Measurements from ENCODE around the gene PSMD5. TPM values are rescaled to one million over a fixed set of nuclear protein-coding genes. Genes with fewer than 3 reads are reported as not detected.
"Not testable (repeated sequence)": the region's sequence is repeated elsewhere in the genome, so short reads cannot be mapped to it uniquely, and the experiment has no call there.

Gene PSMD5
- polyA plus RNA-seq, 4 donors: 24.4 to 36.1 (median 31.4) TPM

DNA sequence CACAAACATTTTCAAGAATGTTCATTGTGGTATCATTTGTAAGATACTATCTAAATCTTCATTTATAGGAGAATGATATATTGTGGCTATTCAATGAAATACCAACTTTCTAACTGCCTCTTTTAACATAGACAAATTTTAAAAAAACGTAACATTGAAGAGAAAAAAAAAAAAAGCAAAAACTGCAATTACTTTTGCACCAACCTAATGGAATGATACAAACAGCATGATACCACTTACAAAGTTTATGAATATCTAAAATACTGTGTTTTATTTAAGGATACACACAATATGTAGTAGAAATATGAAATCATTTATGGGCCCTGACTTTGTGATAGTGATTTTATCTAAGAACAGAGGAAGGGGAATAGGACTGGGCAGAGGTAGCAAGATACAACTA, 24.1 kb downstream of the PSMD5 start:
- no peak for DNase-seq (ENCODE audit: low read depth in 4 of 4, low spot score in 3 of 4)

DNA sequence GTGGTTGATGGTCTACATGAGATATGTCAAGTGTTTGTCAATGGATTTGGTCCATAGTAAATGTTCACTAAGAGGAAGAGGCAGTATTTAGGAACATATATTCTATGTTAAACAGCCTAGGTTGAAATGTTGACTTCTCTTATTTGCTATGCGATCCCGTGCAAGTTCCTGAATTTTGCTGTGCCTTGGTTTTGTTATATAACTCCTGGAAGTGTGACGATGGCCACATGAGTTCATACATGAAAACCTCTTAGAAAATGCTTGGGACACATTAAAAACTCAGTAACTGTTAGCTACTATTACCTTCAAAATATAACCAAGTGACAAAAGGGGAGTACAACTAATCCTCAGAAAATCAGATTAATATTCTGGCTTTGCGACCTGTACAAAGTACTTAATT, 27.6 kb downstream of the PSMD5 start:
- DNase-seq (ENCODE audit: low read depth in 4 of 4, low spot score in 3 of 4): no peak

DNA sequence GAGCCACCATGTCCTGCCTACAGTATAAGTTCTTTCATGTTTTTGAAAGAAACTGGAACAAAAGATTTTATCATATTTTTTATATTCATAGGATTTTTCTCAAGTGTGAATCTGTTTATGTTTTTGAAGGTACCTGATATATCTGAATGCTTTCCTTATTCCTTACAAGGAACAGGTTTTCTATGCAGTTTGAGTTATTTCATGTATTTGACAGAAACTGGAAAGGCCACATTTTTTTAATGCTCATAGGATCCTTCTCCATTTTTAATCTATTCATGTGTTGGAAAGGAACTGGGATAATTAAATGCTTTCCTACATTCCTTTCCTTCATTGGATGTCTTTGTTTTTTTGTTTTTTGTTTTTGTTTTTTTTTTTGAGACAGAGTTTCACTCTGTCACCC, 33.8 kb downstream of the PSMD5 start:
- DNase-seq (ENCODE audit: low read depth in 4 of 4, low spot score in 3 of 4): no peak

DNA sequence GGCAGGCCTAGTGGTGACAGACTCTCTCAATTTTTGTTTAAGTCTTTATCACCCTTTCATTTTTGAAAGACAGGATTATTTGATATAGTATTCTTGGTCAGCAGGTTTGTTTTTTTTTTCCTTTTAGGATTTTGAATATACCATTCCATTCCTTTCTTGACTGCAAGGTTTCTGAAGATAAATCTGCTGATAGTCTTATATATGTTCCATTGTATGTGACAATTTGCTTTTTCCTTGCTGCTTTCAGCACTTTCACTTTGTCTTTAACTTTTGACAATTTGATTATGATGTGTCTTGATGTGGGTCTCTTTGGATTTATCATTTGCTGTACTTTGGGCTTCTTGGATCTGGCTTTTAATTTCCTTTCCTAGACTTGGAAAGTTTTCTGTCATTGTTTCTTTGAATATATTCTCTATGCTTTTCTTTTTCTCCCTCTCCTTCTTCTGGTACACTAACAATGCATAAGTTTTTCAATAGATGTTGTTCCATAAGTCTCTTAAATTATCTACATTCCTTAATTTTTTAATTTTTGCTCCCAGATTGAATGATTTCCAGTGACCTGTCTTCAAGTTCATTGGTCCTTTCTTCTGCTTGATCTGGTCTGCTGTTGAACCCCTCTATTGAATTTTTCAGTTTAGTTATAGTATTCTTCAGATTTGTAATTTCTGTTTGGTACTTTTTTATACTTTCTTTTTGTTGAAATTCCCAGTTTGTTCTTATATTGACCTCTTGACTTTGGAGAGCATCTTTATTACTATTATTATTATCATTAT, 34.9 kb downstream of the PSMD5 start:
- no peak for DNase-seq (ENCODE audit: low read depth in 4 of 4, low spot score in 3 of 4)

DNA sequence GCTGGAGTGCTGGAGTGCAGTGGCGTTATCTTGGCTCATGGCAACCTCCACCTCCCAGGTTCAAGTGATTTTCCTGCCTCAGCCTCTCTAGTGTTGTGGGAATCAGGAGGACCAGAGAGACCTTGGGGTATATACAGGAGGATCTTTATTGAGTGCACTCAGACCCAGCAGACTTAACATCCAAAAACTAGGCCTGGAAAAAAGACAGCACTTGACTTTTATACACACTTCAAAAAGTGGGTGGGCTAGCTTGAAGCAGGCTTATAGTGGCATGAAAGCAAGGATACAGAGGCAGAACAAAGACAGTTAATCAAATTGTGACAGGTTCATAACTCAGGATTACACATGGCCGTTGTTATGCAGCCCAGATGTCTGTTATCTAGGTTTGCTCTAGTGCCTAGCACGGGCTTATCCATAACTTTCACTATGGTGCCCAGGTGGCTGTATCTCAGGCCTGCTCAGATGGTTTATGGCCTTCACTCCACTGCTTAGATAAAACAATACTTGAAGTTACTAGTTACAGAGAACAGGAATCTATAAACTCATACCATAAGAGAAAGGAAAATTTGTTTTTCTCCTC, 37.8 kb downstream of the PSMD5 start:
- DNase-seq (ENCODE audit: low read depth in 4 of 4, low spot score in 3 of 4): not testable (repeated sequence)

DNA sequence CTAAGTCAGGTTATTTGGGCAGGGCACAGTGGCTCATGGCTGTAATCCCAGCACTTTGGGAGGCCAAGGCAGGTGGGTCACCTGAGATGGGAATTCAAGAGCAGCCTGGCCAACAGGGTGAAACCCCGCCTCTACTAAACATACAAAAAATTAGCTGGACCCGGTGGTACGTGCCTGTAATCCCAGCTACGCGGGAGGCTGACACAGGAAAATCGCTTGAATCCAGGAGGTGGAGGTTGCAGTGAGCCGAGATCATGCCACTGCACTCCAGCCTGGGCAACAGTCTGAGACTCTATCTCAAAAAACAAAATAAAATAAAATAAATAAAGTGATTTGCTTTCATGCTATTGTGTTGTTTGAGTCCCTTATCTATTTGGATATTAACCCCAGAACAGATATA, 41.3 kb downstream of the PSMD5 start:
- DNase-seq (ENCODE audit: low read depth in 4 of 4, low spot score in 3 of 4): no peak

DNA sequence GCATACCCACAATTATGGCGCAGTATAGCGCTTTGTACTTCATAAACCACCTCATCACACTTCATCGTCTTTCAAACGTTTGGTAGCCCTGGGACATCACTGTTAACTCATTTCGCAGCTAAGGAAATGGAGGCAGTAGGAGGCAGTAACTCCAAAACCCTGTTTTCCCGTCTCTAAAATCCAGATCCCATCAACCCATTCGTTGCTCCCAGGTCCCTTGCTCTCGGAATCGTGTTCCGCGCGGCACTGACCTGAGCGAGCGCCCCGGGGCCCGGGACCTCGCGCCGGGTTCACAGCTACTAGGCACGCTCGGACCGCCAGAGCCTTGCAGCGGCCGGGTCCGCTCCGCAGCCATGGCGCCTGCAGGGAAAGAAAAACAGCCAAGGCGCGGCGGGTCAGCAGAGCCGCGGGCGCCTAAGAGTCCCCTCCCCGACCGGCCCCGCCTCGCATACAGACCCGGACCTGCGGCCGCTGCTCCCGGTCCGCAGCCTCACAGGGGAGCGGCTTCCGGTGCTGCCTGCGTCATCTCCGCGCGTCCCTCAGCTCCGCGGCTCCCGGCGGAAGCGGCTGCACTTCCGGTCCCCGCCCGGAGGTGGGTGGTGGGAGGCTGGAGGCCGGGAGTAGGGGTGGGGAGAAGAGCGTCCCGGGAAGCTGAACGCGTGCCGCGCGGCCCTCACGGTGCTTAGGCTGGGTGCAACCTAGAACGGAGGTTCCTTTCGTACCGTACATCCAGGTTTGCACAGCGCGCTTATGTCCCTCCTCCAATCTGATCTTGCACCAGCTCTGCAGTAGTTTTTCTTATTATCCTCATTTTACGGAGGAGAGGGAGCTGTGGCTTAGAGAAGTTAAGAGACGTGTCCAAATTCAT, 49.6 kb downstream of the PSMD5 start, which contains the start of gene FBXW2:
Gene FBXW2 (minus strand): TSS at position 519 of the 868 bp plus-strand sequence. CDS start 5,158 bp downstream, outside the sequence.
- DNase-seq (ENCODE audit: low read depth in 4 of 4, low spot score in 3 of 4): peak; percentile 83 to 90 (median 85)

DNA sequence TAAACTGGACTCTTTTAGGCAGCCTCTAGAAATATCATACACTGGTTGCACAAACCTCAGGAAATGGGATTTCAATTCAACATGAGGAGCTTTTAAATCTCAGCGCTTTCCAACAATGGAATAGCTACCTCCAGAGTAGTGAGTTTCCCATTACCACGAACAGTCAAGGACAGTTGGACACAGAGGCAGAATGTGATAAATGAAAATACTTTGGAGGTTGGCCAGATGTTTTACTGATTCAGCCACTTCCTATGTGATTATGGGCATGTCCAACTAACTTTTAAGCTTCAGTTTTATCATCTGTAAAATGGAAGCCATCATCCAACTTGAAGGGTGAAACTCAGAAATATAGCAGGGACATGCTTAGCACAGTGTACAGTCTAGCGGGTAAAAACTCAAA, 51.6 kb downstream of the PSMD5 start:
- DNase-seq (ENCODE audit: low read depth in 4 of 4, low spot score in 3 of 4): no peak

DNA sequence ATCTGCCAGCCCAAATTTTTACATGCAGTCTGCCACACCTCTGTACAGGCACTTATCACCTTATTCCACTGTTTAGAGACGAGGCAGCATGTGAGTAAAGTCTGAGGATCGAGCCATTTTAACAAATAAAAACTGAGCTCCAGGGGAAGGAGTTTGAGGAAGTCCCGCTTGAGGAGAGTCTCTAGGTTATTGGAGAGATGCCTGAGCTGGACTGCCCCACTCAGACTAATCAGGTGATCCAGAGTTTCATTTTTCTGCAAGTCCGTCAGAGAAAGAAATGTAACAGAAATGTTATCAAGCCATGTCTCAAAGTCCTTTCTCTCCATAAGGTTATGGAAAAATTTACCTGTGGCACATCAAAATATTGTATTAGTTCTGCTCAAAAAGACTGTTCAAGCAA, 54.8 kb downstream of the PSMD5 start:
- DNase-seq (ENCODE audit: low read depth in 4 of 4, low spot score in 3 of 4): no peak

DNA sequence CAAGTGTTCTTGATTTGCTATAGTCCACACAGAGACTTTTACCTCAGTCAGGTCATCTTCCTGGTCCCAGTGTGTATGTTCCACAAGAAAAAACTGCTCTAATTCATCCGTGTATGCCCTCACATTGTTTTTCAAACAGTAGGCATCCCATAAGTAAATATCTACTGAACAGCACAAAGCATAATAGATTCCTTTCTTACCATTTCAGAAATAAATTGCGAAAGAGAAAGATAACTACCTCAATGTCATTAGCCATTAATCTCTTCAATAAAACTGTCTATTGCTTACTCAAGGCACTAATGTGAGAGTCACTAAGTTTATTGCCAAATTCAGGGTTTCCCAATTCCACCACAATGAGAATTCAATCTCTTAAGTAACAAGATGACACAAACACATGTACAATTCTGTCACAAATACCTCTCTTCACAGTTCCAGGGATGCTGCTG, 59.1 kb downstream of the PSMD5 start:
- DNase-seq (ENCODE audit: low read depth in 4 of 4, low spot score in 3 of 4): no peak

DNA sequence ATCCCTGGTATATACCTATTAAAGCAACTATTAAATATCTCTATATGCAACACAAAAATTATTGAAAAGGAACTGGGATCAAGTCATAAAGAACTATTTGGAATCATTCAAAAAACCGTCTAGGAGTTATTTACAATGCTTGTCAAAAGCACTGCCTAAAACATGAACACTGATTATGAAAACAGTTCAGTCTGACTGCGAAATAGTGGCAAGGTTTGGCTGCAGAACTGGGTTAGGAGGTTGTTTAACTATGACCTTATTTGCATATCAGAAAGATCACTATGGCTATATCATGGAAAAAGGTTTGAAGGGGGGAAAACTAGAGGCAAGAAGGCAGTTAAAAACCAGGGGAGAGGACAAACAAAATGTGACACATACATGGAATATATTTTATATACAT, 61.5 kb downstream of the PSMD5 start:
- DNase-seq (ENCODE audit: low read depth in 4 of 4, low spot score in 3 of 4): no peak

DNA sequence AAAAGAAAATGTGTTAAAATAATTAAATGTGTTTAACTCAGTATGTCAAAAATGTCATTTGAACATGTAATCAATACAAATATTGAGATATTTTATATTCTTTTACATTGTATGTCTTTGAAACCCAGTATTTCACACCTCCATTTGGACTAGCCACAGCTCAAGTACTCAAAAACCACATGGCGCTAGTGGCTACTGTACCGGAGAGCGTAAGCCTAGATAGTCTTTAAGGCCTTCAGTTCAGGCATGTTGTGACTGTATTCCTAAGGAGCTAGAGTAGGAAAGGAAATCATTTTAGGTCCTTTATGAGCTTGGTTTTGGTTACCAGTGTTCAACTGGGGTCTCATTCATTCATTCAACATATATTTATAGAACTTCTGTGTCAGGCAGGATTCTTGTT, 62.4 kb downstream of the PSMD5 start:
- DNase-seq (ENCODE audit: low read depth in 4 of 4, low spot score in 3 of 4): no peak

DNA sequence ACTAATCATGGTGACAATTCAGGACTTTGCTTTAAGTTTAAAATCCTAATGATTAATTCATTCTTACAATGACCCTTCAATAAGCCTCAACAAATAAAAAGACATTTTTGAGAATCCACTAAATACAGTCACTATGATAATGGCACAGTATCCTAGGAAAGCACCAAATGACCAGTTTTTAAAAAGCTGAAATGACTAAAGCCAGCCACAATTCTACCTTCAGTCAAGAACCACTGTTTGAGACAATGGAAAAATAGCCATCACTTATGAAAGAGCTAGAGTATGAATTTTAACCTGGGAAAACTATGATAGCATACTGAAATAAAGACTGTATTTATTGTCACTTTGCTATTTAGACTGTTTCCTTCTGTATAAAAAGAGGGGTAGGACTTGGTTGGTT, 63.5 kb downstream of the PSMD5 start:
- no peak for DNase-seq (ENCODE audit: low read depth in 4 of 4, low spot score in 3 of 4)

DNA sequence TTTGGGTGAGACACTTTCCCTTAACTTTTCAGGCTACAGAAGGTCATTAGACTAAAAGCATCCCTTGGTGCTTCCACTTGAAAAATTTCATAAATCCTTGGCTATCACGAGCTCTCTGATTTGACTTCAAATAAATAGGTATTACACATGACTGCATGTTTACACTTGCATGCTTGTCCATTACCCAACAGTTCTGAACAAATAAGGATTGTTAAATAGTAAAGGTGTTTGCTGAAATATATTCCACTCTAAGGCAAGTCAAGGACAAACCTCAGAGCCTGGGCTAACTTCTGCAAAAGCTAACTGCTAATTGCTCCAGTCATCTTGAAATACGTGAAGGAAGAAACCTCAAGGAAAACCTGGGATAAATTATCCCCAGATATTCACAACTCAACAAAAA, 64.0 kb downstream of the PSMD5 start:
- DNase-seq (ENCODE audit: low read depth in 4 of 4, low spot score in 3 of 4): no peak

DNA sequence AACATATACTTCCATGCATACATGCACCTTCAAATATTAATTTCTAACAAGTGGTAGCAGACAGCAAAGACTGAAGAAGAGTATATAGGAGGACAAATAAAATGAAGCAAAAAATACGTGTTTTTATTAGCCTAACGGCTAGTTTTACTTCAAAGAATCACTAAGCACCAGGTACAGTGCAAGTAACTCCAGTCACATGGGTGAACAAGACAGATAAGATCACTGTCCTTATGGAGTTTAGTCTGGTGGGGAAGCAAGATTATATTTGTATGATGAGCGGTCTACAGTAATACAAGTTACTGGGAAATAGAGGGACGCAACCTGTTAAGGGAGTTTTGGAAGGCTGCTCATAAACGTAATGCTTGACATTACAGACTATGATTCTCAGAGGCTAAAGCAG, 65.5 kb downstream of the PSMD5 start:
- DNase-seq (ENCODE audit: low read depth in 4 of 4, low spot score in 3 of 4): no peak

DNA sequence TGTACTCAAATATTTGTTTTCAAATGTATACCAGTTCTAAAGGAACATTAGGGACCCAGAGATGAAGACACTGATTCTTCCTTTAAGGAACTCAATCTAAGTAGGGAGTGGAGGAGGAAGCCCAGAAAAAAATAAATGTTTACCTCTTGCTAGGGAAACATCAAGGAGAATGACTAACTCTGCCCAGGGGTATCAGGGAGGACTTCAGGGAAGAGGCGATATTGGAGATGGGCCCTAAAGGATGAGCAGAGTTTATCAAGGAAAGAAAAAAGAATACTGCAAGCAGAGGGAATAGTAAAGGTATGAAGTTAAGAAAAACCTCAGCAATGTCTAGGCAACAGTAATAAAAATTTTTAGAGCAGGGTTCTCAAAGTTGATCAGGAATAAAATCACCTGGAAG, 65.9 kb downstream of the PSMD5 start:
- no peak for DNase-seq (ENCODE audit: low read depth in 4 of 4, low spot score in 3 of 4)

DNA sequence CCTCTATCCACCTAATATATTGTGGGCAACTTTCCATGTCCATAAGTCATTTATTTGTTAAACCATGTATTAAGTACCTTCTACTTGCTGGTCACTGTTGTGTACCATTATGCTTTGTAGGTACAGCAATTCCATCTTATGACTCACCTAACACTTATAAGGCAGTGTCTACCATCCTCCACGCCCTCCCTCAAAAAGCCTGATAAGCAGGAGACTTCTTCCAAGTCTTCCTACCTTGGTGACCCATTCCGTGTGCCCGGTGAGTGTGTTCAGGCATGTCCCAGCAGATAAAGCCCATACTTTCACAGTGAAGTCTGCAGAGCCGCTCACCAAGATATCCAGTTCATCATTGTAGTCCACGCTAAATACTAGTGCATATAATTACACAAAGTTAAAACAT, 66.9 kb downstream of the PSMD5 start:
- no peak for DNase-seq (ENCODE audit: low read depth in 4 of 4, low spot score in 3 of 4)

DNA sequence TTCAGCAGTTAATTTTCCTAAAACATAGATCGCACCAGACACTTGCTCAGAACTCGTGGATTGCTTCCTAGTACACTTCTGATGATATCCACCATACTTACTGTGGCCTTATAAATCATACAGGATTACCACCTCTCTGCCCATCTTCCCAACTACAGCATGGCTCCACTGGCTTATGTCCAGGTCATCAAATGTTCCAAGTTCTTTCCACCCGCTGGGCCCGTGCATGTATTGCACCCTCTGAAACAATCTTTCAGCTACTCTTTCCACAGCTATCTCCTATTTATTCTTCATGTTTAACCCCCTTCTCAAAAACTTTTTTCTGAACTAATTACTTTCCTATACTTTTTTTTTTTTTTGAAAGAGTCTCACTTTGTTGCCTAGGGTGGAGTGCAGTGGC, 68.0 kb downstream of the PSMD5 start:
- no peak for DNase-seq (ENCODE audit: low read depth in 4 of 4, low spot score in 3 of 4)

DNA sequence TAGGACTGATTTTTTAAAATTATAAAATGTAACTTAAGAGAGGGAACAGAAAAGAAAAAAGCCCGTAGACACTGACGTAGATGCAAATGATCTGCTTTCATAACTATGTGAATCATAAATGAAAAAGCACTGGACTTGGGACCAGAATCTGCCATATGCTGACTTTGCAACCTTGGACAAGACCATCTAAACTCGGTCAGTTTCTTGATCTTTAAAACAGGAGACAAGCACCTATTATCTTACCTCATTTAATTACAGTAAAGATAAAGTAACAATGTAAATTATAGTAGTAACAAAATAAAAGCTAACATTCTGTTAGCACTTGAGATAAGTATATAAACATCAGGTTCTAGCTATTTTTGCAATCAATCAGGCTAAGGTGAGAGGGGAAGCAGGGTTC, 69.5 kb downstream of the PSMD5 start:
- no peak for DNase-seq (ENCODE audit: low read depth in 4 of 4, low spot score in 3 of 4)

DNA sequence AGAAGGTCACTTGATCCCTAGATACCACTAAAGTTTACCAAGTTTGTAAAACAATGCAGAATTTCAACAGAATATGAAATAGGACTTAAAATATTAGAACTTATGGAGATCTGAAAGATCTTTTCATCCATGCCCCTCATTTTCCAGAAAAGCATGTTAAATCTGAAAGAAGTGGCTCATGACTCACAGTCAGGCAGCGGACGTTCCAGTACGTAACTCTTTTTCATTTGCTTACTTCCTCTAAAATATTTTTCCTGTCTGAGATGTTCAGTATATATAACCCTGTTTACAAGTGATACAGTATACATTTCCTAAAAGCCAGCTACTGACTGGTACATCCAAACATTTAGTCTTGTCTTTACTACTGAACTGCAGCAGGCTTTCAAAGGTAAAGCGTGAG, 71.8 kb downstream of the PSMD5 start:
- DNase-seq (ENCODE audit: low read depth in 4 of 4, low spot score in 3 of 4): no peak

DNA sequence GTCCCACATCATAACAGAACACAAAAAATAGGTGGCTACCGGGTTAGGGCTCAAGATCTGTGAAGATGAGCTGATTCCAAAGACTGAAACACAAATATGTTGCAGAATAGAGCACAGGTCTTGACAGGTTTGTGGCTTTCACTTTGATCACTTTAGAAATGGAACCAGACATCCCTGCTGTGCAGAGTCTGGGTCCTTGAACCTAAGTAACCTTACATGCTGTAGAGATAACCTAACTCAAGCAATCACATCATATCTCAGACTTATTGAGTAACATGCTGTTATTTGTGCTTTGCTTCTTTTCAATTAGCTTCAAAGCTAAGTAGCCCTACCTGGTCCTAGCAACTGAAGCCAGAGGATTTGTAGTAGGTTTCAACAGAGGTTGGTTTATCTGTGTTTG, 73.8 kb downstream of the PSMD5 start:
- DNase-seq (ENCODE audit: low read depth in 4 of 4, low spot score in 3 of 4): no peak

Measured in right renal pelvis (tissue), 4 donors.